Activated naive CD8-positive, alpha-beta T cell treated with anti-CD3 and anti-CD28 coated beads, Interleukin-2, amount 50 U/mL, for 16 hours (primary cell): ENCODE results near the gene LAGE3.

Experiments used
- DNase-seq: peaks from one replicate; pipeline ENCODE4 v3.0.0-alpha.2; 2020; ENCODE audit warnings: low read depth, low spot score

The LAGE3 gene

GRCh38 chrX:154458116-154458953 is 20.7 kb downstream of the LAGE3 start, which contains the start of gene PLXNA3:
PLXNA3 (plus strand) TSS chrX:154458281; CDS start chrX:154460184, 1,903 bp downstream.
- DNase-seq, result no peak

- no peak for DNase-seq
Observed at GRCh38 chrX:154457491-154458115, 21.5 kb downstream of the LAGE3 start.

- DNase-seq, result no peak
Observed at GRCh38 chrX:154452823-154453222, 26.3 kb downstream of the LAGE3 start.

- DNase-seq, result no peak
Observed at GRCh38 chrX:154450312-154450711, 28.8 kb downstream of the LAGE3 start.

- DNase-seq, result no peak
Observed at GRCh38 chrX:154449618-154450017, 29.5 kb downstream of the LAGE3 start.

GRCh38 chrX:154448484-154448883 is 30.6 kb downstream of the LAGE3 start:
- DNase-seq, result no peak

GRCh38 chrX:154446430-154446829 is 32.7 kb downstream of the LAGE3 start:
- no peak for DNase-seq

GRCh38 chrX:154445776-154446175 is 33.3 kb downstream of the LAGE3 start:
- no peak for DNase-seq

- no peak for DNase-seq
Observed at GRCh38 chrX:154444755-154445246, 34.3 kb downstream of the LAGE3 start.

GRCh38 chrX:154443992-154444754 is 34.9 kb downstream of the LAGE3 start, which contains the start of gene FAM50A:
FAM50A (plus strand) TSS chrX:154444141; CDS start chrX:154444236, 95 bp downstream.
- peak; percentile 30 for DNase-seq

GRCh38 chrX:154443479-154443910 is 35.6 kb downstream of the LAGE3 start:
- no peak for DNase-seq

- no peak for DNase-seq
Observed at GRCh38 chrX:154441984-154442707, 36.9 kb downstream of the LAGE3 start.

GRCh38 chrX:154441564-154441963 is 37.5 kb downstream of the LAGE3 start:
- DNase-seq, result no peak

GRCh38 chrX:154440623-154441357 is 38.3 kb downstream of the LAGE3 start:
- no peak for DNase-seq

GRCh38 chrX:154439841-154440240 is 39.2 kb downstream of the LAGE3 start:
- no peak for DNase-seq

GRCh38 chrX:154437971-154438893 is 40.8 kb downstream of the LAGE3 start:
- DNase-seq, result no peak

GRCh38 chrX:154436983-154437752 is 41.9 kb downstream of the LAGE3 start, which contains the start of gene GDI1:
GDI1 (plus strand) TSS chrX:154437154; CDS start chrX:154437255, 101 bp downstream.
- DNase-seq, result no peak

GRCh38 chrX:154436374-154436982 is 42.6 kb downstream of the LAGE3 start:
- DNase-seq, result no peak
